Endothelial cell (in vitro differentiated cells): ENCODE results near the gene ADAMTSL4. TPM values are rescaled to one million over a fixed set of nuclear protein-coding genes. Genes with fewer than 3 reads are reported as not detected.
A peak's percentile ranks its signal among the peaks of the same experiment; 100 is the strongest.
"Not testable (repeated sequence)": the region's sequence is repeated elsewhere in the genome, so short reads cannot be mapped to it uniquely, and the experiment has no call there.

Experiments used
- DNase-seq: peaks from one replicate; pipeline ENCODE4 v3.0.0; 2021; ENCODE audit warnings: low spot score
- H3K27ac Mint-ChIP-seq: one replicate; pipeline ENCODE4 v1.8.0; 2021; ENCODE audit warnings: mixed read lengths, inconsistent platforms; ENCODE audit not compliant: unreplicated experiment
- H3K27me3 Mint-ChIP-seq: one replicate; pipeline ENCODE4 v1.8.0; 2021; ENCODE audit warnings: mild to moderate bottlenecking, moderate library complexity, mixed read lengths, inconsistent platforms; ENCODE audit not compliant: unreplicated experiment
- H3K36me3 Mint-ChIP-seq: one replicate; pipeline ENCODE4 v1.8.0; 2021; ENCODE audit warnings: mild to moderate bottlenecking, low read depth, mixed read lengths, inconsistent platforms; ENCODE audit not compliant: unreplicated experiment
- H3K4me1 Mint-ChIP-seq: one replicate; pipeline ENCODE4 v1.8.0; 2021; ENCODE audit warnings: mild to moderate bottlenecking, mixed read lengths, inconsistent platforms; ENCODE audit not compliant: unreplicated experiment
- H3K4me3 Mint-ChIP-seq: one replicate; pipeline ENCODE4 v1.8.0; 2021; ENCODE audit warnings: mild to moderate bottlenecking, mixed read lengths, inconsistent platforms; ENCODE audit not compliant: unreplicated experiment
- H3K9me3 Mint-ChIP-seq: one replicate; pipeline ENCODE4 v1.8.0; 2021; ENCODE audit warnings: mixed read lengths, inconsistent platforms; ENCODE audit not compliant: unreplicated experiment
- total RNA-seq: library from RNA; stranded (reverse); fragmentation: NEBNext Ultra II Directional; extraction: Animal tissue kit (Norgen Biotek cat#: 25700); gene quantifications from one replicate; pipeline ENCODE4 v1.2.1, GENCODE V29; 2021; ENCODE audit not compliant: unreplicated experiment
- TF ChIP-seq, protein P1 (sequence below): fragments of 200-600 bp; sonication (generic); IDR thresholded peaks from one replicate; pipeline ENCODE4 v1.5.0; 2021; ENCODE audit warnings: antibody characterized with exemption; ENCODE audit not compliant: unreplicated experiment

The ADAMTSL4 gene
- total RNA-seq, 1 donor from 2014 or later = 0.36 TPM

DNA sequence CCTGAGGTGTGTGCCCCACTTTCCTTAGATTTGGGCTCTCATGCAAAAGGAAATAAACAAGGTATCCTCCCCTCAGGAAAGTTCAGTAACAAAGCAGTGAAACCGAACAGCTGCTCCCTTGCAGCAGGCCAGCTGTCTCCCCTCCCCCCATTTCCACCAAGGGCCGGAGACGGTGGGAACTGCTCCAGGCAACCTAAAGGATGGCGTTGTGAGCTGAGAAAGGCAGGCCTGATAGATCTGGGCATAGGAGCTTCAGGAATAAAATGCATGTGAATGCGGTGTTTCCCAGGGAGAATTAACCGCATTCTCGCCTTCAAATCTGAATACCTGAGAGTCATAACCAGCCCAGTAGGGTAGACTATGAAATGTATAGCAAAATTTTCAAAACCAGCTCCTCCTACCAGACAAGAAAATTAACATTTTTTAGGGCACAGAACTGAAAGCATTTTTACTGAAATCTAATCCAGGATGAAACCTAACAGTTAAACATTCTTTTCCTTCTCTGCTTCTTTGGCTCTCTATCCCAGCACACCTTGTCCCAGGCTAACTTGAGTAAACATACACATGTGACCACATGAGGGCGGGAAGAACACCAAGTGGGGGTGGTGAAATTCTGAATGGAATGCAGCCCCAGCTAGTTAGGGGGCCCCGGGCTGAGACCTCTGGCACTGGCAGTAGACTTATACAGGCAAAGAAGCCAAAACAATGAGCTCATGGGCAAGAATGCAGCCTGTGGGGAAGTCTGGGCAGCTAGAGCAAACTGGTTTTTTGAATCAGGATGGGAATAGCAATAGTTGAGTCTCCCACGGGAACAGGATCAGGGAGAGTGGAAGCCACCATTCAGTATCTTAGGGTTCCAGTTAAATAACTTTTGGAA is 18.7 kb downstream of the ADAMTSL4 start:
- H3K27me3 Mint-ChIP-seq = peaks cover 17% of the 10 kb centered on the region
- peak; percentile 79 for DNase-seq
- H3K4me3 Mint-ChIP-seq = peak overlapping the region; percentile 65
- H3K27ac Mint-ChIP-seq = peak overlapping the region; percentile 98
- TF ChIP-seq, protein P1, sequence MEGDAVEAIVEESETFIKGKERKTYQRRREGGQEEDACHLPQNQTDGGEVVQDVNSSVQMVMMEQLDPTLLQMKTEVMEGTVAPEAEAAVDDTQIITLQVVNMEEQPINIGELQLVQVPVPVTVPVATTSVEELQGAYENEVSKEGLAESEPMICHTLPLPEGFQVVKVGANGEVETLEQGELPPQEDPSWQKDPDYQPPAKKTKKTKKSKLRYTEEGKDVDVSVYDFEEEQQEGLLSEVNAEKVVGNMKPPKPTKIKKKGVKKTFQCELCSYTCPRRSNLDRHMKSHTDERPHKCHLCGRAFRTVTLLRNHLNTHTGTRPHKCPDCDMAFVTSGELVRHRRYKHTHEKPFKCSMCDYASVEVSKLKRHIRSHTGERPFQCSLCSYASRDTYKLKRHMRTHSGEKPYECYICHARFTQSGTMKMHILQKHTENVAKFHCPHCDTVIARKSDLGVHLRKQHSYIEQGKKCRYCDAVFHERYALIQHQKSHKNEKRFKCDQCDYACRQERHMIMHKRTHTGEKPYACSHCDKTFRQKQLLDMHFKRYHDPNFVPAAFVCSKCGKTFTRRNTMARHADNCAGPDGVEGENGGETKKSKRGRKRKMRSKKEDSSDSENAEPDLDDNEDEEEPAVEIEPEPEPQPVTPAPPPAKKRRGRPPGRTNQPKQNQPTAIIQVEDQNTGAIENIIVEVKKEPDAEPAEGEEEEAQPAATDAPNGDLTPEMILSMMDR = no peak
- H3K9me3 Mint-ChIP-seq = no peaks in the 10 kb centered on the region
- H3K4me1 Mint-ChIP-seq = peaks cover 55% of the 10 kb centered on the region
- peaks cover 19% of the 10 kb centered on the region for H3K36me3 Mint-ChIP-seq

DNA sequence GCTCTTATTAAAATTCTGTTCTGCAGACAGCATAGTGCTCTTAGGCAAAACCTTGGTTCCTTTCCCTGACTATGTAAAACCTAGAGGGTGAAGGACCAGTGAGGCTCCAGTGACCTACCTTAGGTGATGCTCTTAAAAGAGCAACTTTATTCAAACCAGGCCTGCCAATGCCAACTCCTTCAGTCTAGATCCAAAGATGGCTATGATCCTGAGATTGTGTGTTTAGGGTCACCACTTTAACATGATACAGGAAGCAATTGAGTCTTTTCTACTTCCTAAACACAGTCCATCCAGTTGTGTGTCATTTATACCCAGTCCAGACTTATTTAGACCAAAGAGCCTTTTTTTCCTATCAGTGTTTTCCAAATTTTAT is 19.4 kb downstream of the ADAMTSL4 start:
- H3K4me3 Mint-ChIP-seq = peak overlapping the region; percentile 61
- H3K36me3 Mint-ChIP-seq = peaks cover 15% of the 10 kb centered on the region
- H3K27me3 Mint-ChIP-seq = peaks cover 14% of the 10 kb centered on the region
- H3K9me3 Mint-ChIP-seq = no peaks in the 10 kb centered on the region
- no peak for DNase-seq
- peak overlapping the region; percentile 98 for H3K27ac Mint-ChIP-seq
- TF ChIP-seq, protein P1 = no peak
- peaks cover 49% of the 10 kb centered on the region for H3K4me1 Mint-ChIP-seq

DNA sequence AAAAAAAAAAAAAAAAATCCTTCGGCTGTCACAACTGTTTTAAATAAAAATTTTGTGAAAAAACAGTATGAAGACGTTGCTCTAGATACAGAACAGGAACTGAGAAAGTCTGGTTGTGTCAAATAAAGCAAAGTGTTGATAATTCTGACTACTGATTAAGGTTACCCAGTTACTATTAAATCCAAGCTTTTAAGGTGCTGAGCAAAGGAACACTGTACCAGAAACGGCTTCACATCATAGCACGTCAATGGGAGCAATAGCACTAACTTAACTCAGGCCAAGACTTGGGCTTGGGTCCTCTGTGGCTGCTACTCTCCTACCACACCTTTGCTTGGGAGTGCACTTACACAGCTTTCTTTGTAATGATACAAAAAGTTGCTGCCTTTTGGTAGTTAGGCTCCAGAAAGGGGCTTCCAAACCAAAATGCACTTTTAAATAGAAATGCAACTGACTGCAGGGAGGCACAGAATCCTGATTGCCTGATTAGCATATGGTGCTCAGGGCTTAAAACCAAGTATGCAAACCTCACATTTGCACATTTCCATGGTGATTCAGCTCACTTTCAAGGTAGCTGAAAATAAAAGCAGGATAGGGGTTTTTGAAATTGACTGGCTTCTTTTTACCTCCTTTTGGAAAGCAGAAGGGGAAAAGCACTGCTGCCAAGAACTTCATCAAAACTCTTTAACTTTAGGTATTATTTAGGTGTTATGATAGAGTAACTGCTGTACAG is 23.9 kb downstream of the ADAMTSL4 start:
- Mint-ChIP-seq H3K36me3 (peaks cover 48% of the 10 kb centered on the region), H3K9me3 (no peaks in the 10 kb centered on the region), H3K4me3 (no peak overlapping the region), H3K27me3 (peaks cover 18% of the 10 kb centered on the region), H3K4me1 (peaks cover 57% of the 10 kb centered on the region), H3K27ac (peak overlapping the region; percentile 2)
- no peak for DNase-seq
- TF ChIP-seq, protein P1 = no peak

DNA sequence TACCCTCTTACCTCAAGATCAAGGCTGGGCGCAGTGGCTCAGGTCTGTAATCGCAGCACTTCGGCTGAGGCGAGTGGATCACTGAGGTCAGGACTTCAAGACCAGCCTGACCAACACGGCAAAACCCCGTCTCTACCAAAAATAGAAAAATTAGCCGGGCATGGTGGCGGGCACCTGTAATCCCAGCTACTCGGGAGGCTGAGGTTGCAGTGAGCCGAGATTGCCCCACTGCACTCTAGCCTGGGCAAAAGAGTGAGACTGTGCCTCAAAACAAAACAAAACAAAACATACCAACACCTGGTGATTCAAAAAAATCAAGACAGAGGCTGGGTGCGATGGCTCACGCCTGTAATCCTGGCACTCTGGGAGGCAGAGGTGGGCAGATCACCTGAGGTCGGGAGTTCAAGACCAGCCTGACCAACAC is 24.5 kb downstream of the ADAMTSL4 start:
- DNase-seq, H3K4me3 Mint-ChIP-seq, H3K27ac Mint-ChIP-seq, H3K9me3 Mint-ChIP-seq: not testable (repeated sequence)
- Mint-ChIP-seq H3K36me3 (peaks cover 54% of the 10 kb centered on the region), H3K27me3 (peaks cover 22% of the 10 kb centered on the region), H3K4me1 (peaks cover 56% of the 10 kb centered on the region)

DNA sequence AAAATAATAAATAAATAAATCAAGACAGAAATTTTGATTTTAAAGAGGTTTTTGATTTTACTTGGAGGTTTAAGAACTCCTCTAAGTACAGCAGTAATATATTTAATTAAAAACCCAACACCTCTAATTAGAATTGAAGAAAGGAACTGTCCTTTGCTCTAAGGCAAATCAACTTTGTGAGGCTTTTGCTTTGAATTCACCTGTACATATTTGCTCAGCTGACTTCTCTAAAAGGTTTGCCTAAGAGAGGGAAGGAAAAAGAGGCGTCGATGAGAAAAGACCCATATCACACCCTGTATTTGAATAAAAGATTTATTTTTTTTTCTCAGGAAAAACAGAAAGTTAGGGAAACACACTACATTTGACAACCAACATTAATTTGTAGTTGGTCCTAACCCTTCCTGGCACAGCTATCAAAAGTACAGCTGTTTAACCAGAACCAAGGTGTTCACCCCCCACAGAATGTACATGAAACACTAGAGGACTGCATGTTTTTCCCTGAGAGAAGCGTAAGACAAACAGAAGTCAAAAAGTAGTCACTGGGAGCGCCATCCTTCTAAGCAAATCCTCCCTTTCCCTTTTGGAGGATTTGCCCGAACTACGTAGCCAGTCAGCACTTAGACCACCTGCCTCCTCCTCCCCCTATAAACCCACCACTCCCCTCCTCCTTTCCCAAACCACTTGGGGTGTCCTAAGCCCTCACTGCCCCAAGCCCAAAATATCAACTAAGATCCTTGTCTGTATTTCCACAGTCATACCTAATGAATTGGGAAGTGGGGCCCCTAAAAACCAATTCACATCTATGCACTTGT is 25.3 kb downstream of the ADAMTSL4 start:
- H3K27me3 Mint-ChIP-seq = peaks cover 25% of the 10 kb centered on the region
- H3K4me1 Mint-ChIP-seq = peaks cover 50% of the 10 kb centered on the region
- H3K9me3 Mint-ChIP-seq = no peaks in the 10 kb centered on the region
- TF ChIP-seq, protein P1 = no peak
- no peak for DNase-seq
- no peak overlapping the region for H3K27ac Mint-ChIP-seq
- H3K36me3 Mint-ChIP-seq = peaks cover 56% of the 10 kb centered on the region
- peak overlapping the region; percentile 100 for H3K4me3 Mint-ChIP-seq
